Stimulated activated CD4-positive, alpha-beta T cell treated with anti-CD3 and anti-CD28 coated beads, Interleukin-12 subunit alpha, Interleukin-12 subunit beta, amount 100 ng/mL, for 48 hours (primary cell): Measurements from ENCODE around the gene HDHD2.

ENCODE experiments used
- DNase-seq, 3 donors: peaks; one replicate each; pipeline ENCODE4 v3.0.0-alpha.2; 2020; ENCODE audit warnings: low read depth in 2 of 3, low spot score in 1 of 3

Gene HDHD2

GRCh38 chr18:47063096-47063495, 87.2 kb downstream of the HDHD2 start:
- DNase-seq: no peak

GRCh38 chr18:47062471-47062870, 87.8 kb downstream of the HDHD2 start:
- no peak for DNase-seq
